ENCODE results near the gene RTN1. TPM values are rescaled to one million over a fixed set of nuclear protein-coding genes. Genes with fewer than 3 reads are reported as not detected.

Gene RTN1
- polyA plus RNA-seq, 2 of the 4 experiments (the other 2 are of a cell fraction) = 0.09 TPM; not detected in 1

DNA sequence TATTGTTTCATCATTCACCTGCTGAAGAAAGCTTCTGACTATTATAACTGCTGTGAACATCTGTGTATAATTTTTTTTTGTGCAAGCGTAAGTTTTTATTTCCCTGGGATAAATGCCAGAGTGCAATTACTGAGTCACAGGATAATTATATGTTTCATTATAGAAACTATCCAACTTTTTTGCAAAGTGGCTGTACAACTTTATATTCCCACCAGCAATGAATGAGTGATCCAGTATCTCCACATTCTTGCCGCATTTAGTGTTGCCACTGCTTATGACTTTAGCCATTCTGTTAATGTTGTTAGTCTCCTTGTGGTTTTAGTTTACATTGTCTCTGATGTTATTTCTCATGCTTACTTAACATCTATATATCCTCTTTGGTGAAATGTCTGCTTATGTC, 205.8 kb downstream of the RTN1 start:
- H3K9me3 ChIP-seq = no peaks in the 10 kb centered on the region
- TF ChIP-seq RNF2 (IDR thresholded peaks at IDR 0.05; ENCODE audit: borderline replicate concordance, low read depth) (no peak), SREBF2 (IDR thresholded peaks at IDR 0.05) (no peak), ESRRA (IDR thresholded peaks at IDR 0.05; ENCODE audit: borderline replicate concordance, low read length) (no peak), PHF8 (IDR thresholded peaks at IDR 0.05; ENCODE audit: borderline replicate concordance, low read depth) (no peak)
- TF ChIP-seq, protein P1, sequence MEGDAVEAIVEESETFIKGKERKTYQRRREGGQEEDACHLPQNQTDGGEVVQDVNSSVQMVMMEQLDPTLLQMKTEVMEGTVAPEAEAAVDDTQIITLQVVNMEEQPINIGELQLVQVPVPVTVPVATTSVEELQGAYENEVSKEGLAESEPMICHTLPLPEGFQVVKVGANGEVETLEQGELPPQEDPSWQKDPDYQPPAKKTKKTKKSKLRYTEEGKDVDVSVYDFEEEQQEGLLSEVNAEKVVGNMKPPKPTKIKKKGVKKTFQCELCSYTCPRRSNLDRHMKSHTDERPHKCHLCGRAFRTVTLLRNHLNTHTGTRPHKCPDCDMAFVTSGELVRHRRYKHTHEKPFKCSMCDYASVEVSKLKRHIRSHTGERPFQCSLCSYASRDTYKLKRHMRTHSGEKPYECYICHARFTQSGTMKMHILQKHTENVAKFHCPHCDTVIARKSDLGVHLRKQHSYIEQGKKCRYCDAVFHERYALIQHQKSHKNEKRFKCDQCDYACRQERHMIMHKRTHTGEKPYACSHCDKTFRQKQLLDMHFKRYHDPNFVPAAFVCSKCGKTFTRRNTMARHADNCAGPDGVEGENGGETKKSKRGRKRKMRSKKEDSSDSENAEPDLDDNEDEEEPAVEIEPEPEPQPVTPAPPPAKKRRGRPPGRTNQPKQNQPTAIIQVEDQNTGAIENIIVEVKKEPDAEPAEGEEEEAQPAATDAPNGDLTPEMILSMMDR (IDR thresholded peaks at IDR 0.05) = no peak
- DNase-seq (ENCODE audit: low read depth in 1 of 2, low spot score in 1 of 2) (no peak), FAIRE-seq (no peak), ATAC-seq (no peak)
- no peak overlapping the region for H3K27ac ChIP-seq
- H3K4me1 ChIP-seq = no peaks in the 10 kb centered on the region
- no peak overlapping the region for H3K4me2 ChIP-seq
- 39% methylated on average over 2 of the region's 2 CpGs for WGBS (ENCODE audit: missing lambda C conversion rate)
- ChIA-PET POLR2A (no interaction called here), CTCF (interaction anchor here (0.7 kb wide), 1 partner anchor 711 kb away, joined by 3 read pairs; no protein-coding TSS in a partner anchor)
- H3K4me3 ChIP-seq = no peak overlapping the region

DNA sequence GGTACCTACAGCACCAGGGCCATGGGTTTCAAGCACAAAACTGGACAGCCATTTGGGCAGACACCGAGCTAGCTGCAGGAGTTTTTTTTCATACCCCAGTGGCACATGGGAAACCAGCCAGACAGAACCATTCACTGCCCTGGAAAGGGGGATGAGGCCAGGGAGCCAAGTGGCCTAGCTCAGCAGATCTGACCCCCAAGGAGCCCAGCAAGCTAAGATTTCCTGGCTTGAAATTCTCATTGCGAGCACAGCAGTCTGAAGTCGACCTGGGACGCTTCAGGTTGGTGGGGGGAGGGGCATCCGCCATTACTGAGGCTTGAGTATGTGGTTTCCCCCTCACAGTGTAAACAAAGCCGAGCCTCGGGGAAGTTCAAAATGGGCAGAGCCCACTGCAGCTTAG, 212.8 kb downstream of the RTN1 start:
- FAIRE-seq (no peak), DNase-seq (ENCODE audit: low read depth in 1 of 2, low spot score in 1 of 2) (no peak), ATAC-seq (no peak)
- 11% methylated on average over 6 of the region's 7 CpGs for WGBS (ENCODE audit: missing lambda C conversion rate)
- Histone ChIP-seq H3K4me2 (no peak overlapping the region), H3K4me1 (no peaks in the 10 kb centered on the region), H3K9me3 (no peaks in the 10 kb centered on the region), H3K27ac (no peak overlapping the region), H3K4me3 (no peak overlapping the region)
- no peak for TF ChIP-seq CBX2 (IDR thresholded peaks at IDR 0.05; ENCODE audit: borderline replicate concordance, low read depth)
- TF ChIP-seq FOXS1 (CRISPR knock-in tag; IDR thresholded peaks at IDR 0.05) = no peak
- TF ChIP-seq, protein P2, sequence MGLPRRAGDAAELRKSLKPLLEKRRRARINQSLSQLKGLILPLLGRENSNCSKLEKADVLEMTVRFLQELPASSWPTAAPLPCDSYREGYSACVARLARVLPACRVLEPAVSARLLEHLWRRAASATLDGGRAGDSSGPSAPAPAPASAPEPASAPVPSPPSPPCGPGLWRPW (IDR thresholded peaks at IDR 0.05) = no peak
- TF ChIP-seq GATA3 (IDR thresholded peaks at IDR 0.05; ENCODE audit: borderline replicate concordance) = no peak
- no peak for TF ChIP-seq HOXA7 (CRISPR knock-in tag; IDR thresholded peaks at IDR 0.05)
- no peak for TF ChIP-seq SMC3 (IDR thresholded peaks at IDR 0.05)
- TF ChIP-seq, protein P3, sequence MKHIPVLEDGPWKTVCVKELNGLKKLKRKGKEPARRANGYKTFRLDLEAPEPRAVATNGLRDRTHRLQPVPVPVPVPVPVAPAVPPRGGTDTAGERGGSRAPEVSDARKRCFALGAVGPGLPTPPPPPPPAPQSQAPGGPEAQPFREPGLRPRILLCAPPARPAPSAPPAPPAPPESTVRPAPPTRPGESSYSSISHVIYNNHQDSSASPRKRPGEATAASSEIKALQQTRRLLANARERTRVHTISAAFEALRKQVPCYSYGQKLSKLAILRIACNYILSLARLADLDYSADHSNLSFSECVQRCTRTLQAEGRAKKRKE (CRISPR knock-in tag; IDR thresholded peaks at IDR 0.05; ENCODE audit: low read depth) = no peak
- TF ChIP-seq, protein P4, sequence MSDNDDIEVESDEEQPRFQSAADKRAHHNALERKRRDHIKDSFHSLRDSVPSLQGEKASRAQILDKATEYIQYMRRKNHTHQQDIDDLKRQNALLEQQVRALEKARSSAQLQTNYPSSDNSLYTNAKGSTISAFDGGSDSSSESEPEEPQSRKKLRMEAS (IDR thresholded peaks at IDR 0.05) = no peak
- no peak for TF ChIP-seq KDM5A (IDR thresholded peaks at IDR 0.05)
- no peak for TF ChIP-seq RNF2 (IDR thresholded peaks at IDR 0.05; ENCODE audit: borderline replicate concordance, low read depth)
- no peak for TF ChIP-seq FOSB (CRISPR knock-in tag; IDR thresholded peaks at IDR 0.05)
- TF ChIP-seq CEBPB (IDR thresholded peaks at IDR 0.05) = no peak
- no peak for TF ChIP-seq POLR2AphosphoS2 (conservative IDR thresholded peaks at IDR 0.05; ENCODE audit: low read length)
- TF ChIP-seq, protein P5, sequence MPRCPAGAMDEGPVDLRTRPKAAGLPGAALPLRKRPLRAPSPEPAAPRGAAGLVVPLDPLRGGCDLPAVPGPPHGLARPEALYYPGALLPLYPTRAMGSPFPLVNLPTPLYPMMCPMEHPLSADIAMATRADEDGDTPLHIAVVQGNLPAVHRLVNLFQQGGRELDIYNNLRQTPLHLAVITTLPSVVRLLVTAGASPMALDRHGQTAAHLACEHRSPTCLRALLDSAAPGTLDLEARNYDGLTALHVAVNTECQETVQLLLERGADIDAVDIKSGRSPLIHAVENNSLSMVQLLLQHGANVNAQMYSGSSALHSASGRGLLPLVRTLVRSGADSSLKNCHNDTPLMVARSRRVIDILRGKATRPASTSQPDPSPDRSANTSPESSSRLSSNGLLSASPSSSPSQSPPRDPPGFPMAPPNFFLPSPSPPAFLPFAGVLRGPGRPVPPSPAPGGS (IDR thresholded peaks at IDR 0.05) = no peak
- TF ChIP-seq, protein P6, sequence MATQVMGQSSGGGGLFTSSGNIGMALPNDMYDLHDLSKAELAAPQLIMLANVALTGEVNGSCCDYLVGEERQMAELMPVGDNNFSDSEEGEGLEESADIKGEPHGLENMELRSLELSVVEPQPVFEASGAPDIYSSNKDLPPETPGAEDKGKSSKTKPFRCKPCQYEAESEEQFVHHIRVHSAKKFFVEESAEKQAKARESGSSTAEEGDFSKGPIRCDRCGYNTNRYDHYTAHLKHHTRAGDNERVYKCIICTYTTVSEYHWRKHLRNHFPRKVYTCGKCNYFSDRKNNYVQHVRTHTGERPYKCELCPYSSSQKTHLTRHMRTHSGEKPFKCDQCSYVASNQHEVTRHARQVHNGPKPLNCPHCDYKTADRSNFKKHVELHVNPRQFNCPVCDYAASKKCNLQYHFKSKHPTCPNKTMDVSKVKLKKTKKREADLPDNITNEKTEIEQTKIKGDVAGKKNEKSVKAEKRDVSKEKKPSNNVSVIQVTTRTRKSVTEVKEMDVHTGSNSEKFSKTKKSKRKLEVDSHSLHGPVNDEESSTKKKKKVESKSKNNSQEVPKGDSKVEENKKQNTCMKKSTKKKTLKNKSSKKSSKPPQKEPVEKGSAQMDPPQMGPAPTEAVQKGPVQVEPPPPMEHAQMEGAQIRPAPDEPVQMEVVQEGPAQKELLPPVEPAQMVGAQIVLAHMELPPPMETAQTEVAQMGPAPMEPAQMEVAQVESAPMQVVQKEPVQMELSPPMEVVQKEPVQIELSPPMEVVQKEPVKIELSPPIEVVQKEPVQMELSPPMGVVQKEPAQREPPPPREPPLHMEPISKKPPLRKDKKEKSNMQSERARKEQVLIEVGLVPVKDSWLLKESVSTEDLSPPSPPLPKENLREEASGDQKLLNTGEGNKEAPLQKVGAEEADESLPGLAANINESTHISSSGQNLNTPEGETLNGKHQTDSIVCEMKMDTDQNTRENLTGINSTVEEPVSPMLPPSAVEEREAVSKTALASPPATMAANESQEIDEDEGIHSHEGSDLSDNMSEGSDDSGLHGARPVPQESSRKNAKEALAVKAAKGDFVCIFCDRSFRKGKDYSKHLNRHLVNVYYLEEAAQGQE (IDR thresholded peaks at IDR 0.05) = no peak
- no peak for TF ChIP-seq HOXB13 (CRISPR knock-in tag; IDR thresholded peaks at IDR 0.05; ENCODE audit: low read depth)
- TF ChIP-seq PHF8 (IDR thresholded peaks at IDR 0.05; ENCODE audit: borderline replicate concordance, low read depth) = no peak
- no peak for TF ChIP-seq ZFP36 (IDR thresholded peaks at IDR 0.05; ENCODE audit: borderline replicate concordance, partially characterized antibody)
- TF ChIP-seq, protein P7, sequence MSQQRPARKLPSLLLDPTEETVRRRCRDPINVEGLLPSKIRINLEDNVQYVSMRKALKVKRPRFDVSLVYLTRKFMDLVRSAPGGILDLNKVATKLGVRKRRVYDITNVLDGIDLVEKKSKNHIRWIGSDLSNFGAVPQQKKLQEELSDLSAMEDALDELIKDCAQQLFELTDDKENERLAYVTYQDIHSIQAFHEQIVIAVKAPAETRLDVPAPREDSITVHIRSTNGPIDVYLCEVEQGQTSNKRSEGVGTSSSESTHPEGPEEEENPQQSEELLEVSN (IDR thresholded peaks at IDR 0.05; ENCODE audit: borderline replicate concordance, low read depth) = no peak
- POLR2A ChIA-PET = no interaction called here
- CTCF ChIA-PET = no interaction called here
